Measurements from ENCODE around the gene NLGN4X.
A peak's percentile ranks its signal among the peaks of the same experiment; 100 is the strongest.

NLGN4X gene

DNA sequence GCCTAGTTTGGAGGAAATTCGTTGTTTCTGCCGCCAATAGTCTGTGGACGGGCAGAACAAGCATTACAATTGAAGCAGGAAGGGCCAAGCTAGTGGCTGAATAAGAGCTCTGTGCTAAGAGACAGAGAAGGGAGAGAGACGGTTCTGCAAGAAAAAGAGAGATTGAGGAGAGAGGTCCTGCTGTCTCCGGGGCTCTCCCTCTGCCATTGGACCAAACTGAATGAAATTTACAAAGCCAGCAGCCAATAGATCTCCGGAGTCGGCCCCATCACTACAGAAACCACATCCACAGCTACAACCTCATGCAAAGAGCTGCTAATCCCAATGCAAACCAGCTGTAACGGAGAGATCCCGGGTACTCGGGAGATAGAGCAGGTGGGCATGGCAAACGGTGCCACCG is at the start of gene NLGN4X:
Gene NLGN4X (minus strand): TSS at position 148 of the 400 bp plus-strand sequence. CDS start 77,401 bp downstream, outside the sequence.
- DNase-seq (ENCODE audit: low spot score): no peak
- Histone ChIP-seq H3K27ac (no peak within 1 kb of the TSS), H3K4me3 (peak within 1 kb of the TSS; percentile 68)
- TF ChIP-seq, protein P1, sequence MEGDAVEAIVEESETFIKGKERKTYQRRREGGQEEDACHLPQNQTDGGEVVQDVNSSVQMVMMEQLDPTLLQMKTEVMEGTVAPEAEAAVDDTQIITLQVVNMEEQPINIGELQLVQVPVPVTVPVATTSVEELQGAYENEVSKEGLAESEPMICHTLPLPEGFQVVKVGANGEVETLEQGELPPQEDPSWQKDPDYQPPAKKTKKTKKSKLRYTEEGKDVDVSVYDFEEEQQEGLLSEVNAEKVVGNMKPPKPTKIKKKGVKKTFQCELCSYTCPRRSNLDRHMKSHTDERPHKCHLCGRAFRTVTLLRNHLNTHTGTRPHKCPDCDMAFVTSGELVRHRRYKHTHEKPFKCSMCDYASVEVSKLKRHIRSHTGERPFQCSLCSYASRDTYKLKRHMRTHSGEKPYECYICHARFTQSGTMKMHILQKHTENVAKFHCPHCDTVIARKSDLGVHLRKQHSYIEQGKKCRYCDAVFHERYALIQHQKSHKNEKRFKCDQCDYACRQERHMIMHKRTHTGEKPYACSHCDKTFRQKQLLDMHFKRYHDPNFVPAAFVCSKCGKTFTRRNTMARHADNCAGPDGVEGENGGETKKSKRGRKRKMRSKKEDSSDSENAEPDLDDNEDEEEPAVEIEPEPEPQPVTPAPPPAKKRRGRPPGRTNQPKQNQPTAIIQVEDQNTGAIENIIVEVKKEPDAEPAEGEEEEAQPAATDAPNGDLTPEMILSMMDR (IDR thresholded peaks at IDR 0.05): no peak

DNA sequence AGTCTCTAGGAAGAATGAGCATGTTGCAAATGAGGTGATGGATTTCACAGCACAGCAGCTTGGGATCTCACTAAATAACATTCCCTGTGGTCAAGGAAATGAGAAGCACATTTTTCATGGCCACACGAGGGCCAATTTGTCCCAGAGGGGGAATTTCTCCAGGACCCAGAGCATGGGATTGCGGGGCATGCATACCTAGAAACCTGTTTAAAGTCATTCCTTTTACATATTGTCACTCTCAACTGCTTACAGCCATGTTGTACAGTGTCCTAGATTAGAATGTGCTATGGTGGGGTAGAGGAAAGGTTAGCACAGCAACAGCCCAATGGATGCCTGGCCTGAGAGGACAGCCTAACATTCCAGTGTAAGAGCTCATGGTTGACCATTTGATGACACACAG is 37.4 kb upstream of the NLGN4X start:
- Histone ChIP-seq H3K27ac (no peak overlapping the region), H3K4me3 (no peak overlapping the region)
- TF ChIP-seq, protein P1 (IDR thresholded peaks at IDR 0.05): no peak
- DNase-seq (ENCODE audit: low spot score): no peak

DNA sequence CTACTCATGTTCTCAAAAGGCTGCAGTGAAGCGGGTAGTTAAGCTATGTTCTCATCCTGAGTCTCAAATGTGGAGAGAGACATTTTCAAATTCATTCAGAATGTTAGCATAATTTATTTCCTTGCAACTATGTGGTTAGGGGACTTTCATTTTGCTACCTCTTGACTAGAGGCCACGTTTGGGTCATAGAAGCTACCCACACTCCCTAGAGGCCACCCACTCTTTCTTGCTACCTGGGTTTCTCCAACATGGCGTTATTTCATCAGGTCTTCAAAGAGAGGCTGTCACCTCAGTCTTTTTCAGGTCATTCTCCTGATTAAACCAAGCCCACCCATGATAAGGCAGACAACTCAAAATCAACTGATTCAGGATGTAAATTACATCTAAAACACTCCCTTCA is 34.3 kb upstream of the NLGN4X start:
- H3K4me3 ChIP-seq: no peak overlapping the region
- no peak for DNase-seq (ENCODE audit: low spot score)
- TF ChIP-seq, protein P1 (IDR thresholded peaks at IDR 0.05): no peak

DNA sequence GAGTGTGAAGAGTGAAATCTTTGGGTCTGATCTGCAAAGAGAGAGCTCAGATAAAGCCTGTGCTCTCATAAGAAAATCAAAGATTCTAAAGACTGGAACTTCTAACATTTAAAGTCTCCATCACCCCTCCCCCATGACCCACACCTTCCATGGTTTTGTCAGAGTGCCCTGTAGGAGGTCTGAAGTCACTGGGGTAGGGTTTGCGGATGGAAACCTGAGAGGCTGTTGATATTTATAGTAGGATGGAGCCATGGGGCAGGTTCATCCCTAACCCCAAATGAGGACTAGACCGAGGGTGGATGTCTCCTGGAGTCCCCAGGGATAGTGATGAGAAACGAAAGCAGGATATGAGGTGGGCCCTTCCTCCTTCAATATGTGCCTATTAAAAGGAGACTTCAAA is 28.4 kb upstream of the NLGN4X start:
- Histone ChIP-seq H3K27ac (no peak overlapping the region), H3K4me3 (no peak overlapping the region)
- no peak for DNase-seq (ENCODE audit: low spot score)
- TF ChIP-seq, protein P1 (IDR thresholded peaks at IDR 0.05): no peak

More for the DNA sequence above, 34.3 kb upstream of the NLGN4X start:
- H3K27ac ChIP-seq: no peak overlapping the region

DNA sequence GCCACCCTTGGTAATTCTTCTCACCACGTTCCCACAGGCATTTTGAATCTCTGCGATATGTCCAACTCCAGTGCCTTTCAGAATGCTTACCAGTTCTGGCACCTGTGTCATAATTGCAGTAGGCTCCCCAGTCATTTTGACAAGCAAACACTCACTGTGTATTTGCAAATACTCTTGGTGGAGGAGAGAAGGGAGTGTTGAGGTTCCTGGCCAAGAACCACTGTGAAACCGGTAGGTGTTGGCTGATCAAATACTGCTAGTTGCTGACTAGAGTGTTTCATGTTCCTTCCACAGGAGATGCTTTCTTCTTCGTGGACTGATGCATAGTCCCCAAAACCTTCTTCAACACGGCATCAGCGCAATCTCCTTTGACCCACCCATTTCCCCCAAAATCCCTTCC is 16.0 kb upstream of the NLGN4X start:
- TF ChIP-seq, protein P1 (IDR thresholded peaks at IDR 0.05): no peak
- no peak overlapping the region for H3K27ac ChIP-seq
- no peak for DNase-seq (ENCODE audit: low spot score)
- H3K4me3 ChIP-seq: no peak overlapping the region

DNA sequence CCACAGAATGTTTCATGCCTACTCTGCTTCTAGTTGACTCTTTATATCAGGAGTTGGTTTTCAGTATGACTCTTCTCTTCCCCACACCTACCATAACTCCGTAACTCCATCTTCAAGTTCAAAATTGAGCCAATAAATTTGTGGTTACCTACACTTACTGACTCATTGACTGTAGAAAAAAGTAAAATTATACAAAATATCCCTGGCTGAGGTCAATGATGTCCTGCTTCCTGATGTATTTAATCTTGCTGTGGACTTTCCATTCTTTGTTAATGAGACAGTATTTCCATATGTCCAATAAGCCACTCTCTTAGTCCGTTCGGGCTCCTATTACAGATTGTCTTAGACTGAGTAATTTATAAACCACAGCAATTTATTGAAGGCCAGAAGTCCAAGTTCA is 9.9 kb upstream of the NLGN4X start:
- TF ChIP-seq, protein P1 (IDR thresholded peaks at IDR 0.05): no peak
- no peak for DNase-seq (ENCODE audit: low spot score)
- no peak overlapping the region for H3K27ac ChIP-seq
- no peak overlapping the region for H3K4me3 ChIP-seq

DNA sequence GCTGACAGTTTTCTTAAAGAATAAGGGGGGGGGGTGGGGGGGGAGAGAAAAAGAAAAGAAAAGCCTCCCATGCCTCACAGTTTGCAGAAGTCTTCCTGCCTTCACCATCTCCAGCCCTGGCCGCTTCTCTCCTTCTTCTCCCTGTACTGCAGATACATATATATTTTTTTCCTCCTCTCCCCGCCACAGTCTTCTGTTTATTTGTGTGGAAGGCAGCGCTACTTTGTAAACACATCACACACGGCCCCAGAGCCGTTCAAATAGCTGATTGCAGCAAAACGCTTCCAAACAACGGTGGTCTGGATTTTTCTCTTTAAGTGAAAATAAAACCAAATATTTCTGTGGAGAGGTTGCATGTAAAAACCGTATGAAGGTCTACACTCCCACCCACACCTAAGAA is 732 bp downstream of the NLGN4X start:
- peak overlapping the region; percentile 68 for H3K4me3 ChIP-seq
- H3K27ac ChIP-seq: no peak overlapping the region
- DNase-seq (ENCODE audit: low spot score): no peak
- TF ChIP-seq, protein P1 (IDR thresholded peaks at IDR 0.05): no peak
